Effector memory CD8-positive, alpha-beta T cell (primary cell): ENCODE data around the gene NDRG3.

Source experiments
- ATAC-seq: fragments of 150-1000 bp; cut with Tn5 transposase; replicated peaks from 2 replicates; pipeline ENCODE4 v1.10.0; 2021; ENCODE audit warnings: mild to moderate bottlenecking, moderate library complexity
- DNase-seq, 3 experiments: peaks; one replicate each; pipeline ENCODE4 v3.0.0; 2021
- H3K27ac Mint-ChIP-seq, 2 donors: one replicate each; pipeline ENCODE4 v1.8.0; 2022; ENCODE audit warnings: mild to moderate bottlenecking in 2 of 2, mixed read lengths in 2 of 2, moderate library complexity in 2 of 2
- H3K27me3 Mint-ChIP-seq, 2 donors: one replicate each; pipeline ENCODE4 v1.8.0; 2022; ENCODE audit warnings: mixed read lengths in 2 of 2
- H3K36me3 Mint-ChIP-seq: one replicate; pipeline ENCODE4 v1.8.0; 2022; ENCODE audit warnings: mild to moderate bottlenecking, moderate library complexity, mixed read lengths; ENCODE audit not compliant: insufficient read depth
- H3K4me1 Mint-ChIP-seq, 2 donors: one replicate each; pipeline ENCODE4 v1.8.0; 2022; ENCODE audit warnings: low read depth in 2 of 2, mixed read lengths in 2 of 2
- H3K4me3 Mint-ChIP-seq, 2 donors: one replicate each; pipeline ENCODE4 v1.8.0; 2022; ENCODE audit warnings: mild to moderate bottlenecking in 2 of 2, mixed read lengths in 2 of 2, moderate library complexity in 2 of 2
- H3K9me3 Mint-ChIP-seq, 2 donors: one replicate each; pipeline ENCODE4 v1.8.0; 2022; ENCODE audit warnings: mixed read lengths in 2 of 2
- total RNA-seq, 9 experiments: gene quantifications; one replicate each; lab custom pipeline; 2026; lab: John Stamatoyannopoulos, UW

NDRG3 gene
- 17.9 to 57.8 (median 41.0) reads per million in 9 experiments for total RNA-seq

DNA sequence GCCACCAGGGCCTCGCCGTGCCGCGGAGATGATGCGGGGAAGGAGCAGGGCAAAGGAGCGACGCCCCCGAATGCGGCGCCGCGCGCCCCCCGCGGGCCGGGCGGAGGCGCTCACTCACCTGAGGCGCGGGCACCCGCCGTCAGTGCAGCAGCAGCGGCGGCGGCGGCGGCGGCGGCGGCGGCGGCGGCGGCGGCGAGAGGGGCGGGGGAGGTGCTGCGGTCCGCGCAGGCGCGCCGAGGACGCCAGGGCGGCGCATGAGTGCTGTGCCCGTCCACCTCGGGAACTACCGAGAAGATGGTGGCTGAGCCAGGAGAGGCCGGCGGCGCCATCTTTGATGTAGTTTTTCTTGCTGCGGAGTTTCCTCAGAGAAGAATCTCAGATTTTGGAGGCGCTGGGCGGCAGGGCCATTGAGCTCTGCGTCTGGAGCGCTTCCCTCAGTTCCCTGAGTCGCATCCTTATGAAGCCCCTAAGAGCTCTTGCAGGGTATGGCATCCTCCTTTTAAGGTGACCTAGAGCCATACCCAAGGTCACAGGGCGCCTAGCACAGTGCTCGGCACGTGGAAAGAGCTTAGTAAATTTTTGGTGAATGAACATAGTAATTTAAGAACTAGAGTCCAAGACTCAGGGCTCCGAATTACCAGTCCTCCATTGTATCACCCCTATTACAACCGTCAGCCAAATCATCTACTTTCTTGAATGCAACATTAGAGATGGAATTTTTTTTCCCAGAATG, at the start of gene NDRG3:
NDRG3 (minus strand) TSS at position 164 of the 733 bp plus-strand sequence. CDS start 24,355 bp downstream, outside the sequence.
- ATAC-seq (peak; percentile 96), DNase-seq (peak; percentile 86 to 90 (median 88))
- Mint-ChIP-seq H3K27ac (peak within 1 kb of the TSS; percentile 74 to 90), H3K36me3 (peaks cover 5% of the 10 kb centered on the region), H3K4me1 (peaks cover 20 to 26% of the 10 kb centered on the region in 2 donors), H3K4me3 (peak within 1 kb of the TSS; percentile 88 to 91), H3K9me3 (no peaks in the 10 kb centered on the region), H3K27me3 (no peaks in the 10 kb centered on the region)

DNA sequence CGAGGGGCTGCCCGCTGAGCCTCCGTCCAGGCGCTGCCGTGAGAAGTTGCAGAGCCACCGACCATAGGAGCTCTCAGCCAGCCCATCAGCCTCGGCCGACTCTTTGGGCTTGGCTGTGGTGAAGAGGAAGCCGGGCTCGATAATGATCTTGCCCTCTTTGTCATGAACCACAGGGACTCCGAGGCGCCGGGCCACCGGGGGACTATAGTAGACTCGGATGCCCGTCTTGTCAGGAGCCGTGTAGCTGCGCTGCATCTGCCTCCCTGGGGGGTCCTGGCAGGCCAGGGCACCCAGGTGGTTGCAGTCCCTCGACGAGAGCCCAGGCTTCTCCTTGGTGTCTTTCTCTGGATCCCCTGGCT, 48.2 kb upstream of the NDRG3 start:
- DNase-seq, result no peak
- H3K27me3 Mint-ChIP-seq, result no peaks in the 10 kb centered on the region
- H3K36me3 Mint-ChIP-seq, result peaks cover 3% of the 10 kb centered on the region
- H3K4me3 Mint-ChIP-seq, result no peak overlapping the region
- no peaks in the 10 kb centered on the region for H3K9me3 Mint-ChIP-seq
- H3K27ac Mint-ChIP-seq, result no peak overlapping the region
- ATAC-seq, result no peak
- no peaks in the 10 kb centered on the region for H3K4me1 Mint-ChIP-seq

DNA sequence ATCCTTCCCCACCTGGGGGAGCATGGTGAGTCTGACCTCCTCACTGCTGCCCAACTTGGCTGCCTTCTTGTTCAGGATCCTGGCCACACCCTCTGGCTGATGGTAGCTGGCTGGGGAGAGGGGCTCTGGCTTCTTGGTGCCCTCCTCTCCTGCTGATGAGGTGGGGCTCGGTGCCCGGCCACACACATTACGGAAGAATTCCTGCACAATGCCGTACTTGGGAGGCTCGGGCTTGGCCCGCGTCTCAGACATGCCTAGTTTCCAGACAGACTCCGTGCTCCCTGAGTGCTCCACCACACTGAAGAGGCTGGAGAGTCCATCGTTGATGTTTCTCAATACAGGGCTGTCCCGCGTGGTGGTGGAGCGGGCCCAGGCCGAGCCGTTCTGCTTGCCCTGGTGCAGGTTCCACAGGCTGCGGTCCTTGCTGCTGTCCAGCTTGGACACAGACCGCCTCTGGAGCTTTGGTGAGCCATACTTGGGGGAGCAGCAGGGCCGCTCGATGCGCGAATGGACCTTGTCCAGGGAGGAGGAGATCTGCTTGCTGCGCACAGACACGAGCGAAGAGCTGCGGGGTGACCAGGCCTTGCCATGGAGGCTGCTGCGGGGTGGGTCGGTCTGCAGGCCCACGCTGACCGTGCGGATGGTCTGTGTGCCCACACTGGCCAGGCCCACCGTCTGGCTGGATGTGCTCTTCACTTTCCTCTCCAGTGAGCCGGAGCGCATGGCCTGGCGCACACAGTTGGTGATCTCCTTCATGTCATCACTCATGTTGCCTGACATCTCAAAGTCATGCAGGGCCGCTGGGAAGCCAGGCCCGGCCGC, 47.6 kb upstream of the NDRG3 start:
- DNase-seq (no peak), ATAC-seq (no peak)
- Mint-ChIP-seq H3K36me3 (peaks cover 3% of the 10 kb centered on the region), H3K27me3 (no peaks in the 10 kb centered on the region), H3K4me1 (no peaks in the 10 kb centered on the region), H3K9me3 (no peaks in the 10 kb centered on the region), H3K4me3 (no peak overlapping the region), H3K27ac (no peak overlapping the region)

DNA sequence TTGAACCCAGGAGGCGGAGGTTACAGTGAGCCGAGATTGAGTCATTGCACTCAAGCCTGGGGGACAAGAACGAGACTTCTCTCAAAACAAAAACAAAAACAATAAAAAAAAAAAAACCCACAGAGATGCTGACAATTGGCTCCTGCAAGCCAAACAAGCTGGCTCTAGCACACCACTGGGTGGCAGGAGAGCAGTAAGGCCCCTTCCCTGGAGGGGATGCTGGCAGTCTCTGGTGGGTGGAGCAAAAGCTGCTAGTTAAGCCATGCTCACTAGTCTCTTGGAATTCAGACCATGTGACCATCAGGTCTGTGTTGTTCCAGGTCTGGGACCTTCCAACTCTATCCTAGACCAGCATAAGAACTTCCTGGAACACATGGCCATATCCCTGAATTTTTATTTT, 46.5 kb upstream of the NDRG3 start:
- H3K4me1 Mint-ChIP-seq, result no peaks in the 10 kb centered on the region
- no peak for ATAC-seq
- H3K27ac Mint-ChIP-seq, result no peak overlapping the region
- H3K27me3 Mint-ChIP-seq, result no peaks in the 10 kb centered on the region
- H3K9me3 Mint-ChIP-seq, result no peaks in the 10 kb centered on the region
- no peak for DNase-seq
- no peaks in the 10 kb centered on the region for H3K36me3 Mint-ChIP-seq
- no peak overlapping the region for H3K4me3 Mint-ChIP-seq

DNA sequence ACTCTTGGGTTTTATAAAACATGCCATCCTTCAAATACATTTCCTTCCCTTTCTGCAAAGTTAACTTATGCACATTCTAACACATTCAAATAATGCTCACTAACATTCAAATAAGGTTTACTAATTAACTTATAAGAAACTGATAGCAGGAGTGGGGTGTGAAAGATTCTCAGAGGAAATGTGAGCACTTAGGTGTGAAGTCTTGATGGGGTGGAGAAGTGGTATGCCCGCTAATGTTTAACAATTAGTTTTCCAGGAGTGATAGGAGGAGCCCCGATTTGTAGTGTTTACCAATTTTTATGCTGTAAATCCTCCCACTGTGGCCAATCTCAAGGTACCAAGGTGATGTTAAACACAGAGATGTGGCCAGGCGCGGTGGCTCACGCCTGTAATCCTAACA, 46.0 kb upstream of the NDRG3 start:
- no peaks in the 10 kb centered on the region for H3K9me3 Mint-ChIP-seq
- H3K36me3 Mint-ChIP-seq, result no peaks in the 10 kb centered on the region
- ATAC-seq (no peak), DNase-seq (no peak)
- no peaks in the 10 kb centered on the region for H3K27me3 Mint-ChIP-seq
- H3K4me1 Mint-ChIP-seq, result no peaks in the 10 kb centered on the region
- H3K4me3 Mint-ChIP-seq, result no peak overlapping the region
- no peak overlapping the region for H3K27ac Mint-ChIP-seq

DNA sequence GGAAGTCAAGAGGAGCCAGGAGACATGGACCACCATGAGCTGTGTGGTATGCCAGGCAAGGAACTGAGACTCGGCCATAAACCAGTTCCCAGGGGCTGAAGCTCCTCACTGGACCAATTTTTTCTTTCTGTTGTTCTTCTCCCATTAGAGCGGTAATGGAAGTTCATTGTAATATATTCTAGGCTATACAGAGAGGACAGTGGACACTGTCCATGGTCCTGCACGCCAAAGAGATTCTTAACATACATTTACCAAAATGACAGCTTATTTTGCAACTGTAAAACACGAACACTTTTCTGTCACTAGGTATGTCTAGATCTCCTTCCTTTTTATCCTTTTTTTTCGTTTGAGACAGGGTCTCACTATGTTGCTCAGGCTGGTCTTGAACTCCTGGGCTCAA, 40.8 kb upstream of the NDRG3 start:
- no peak overlapping the region for H3K4me3 Mint-ChIP-seq
- no peaks in the 10 kb centered on the region for H3K9me3 Mint-ChIP-seq
- H3K27ac Mint-ChIP-seq, result no peak overlapping the region
- no peaks in the 10 kb centered on the region for H3K36me3 Mint-ChIP-seq
- ATAC-seq, result no peak
- DNase-seq, result no peak
- no peaks in the 10 kb centered on the region for H3K27me3 Mint-ChIP-seq
- no peaks in the 10 kb centered on the region for H3K4me1 Mint-ChIP-seq

DNA sequence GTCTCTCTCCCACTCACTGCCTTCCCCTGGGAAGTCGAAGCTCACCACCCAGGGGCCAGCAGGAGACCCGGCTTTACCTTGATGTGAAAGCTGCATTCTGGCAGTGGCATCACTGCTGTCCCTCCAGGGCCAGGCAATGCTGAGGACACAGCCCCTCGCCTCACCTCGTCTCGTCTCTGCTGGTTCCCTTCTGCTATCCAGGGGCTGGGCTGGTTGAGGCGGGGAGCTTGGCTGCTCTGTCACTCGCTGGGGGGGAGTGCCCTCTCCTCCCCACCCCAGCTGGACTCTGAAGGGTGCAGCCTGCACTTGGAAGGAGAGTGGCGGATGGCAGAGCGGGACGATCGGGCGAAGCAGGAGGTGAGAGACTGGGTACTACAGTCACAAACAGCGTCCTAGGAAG, 40.4 kb upstream of the NDRG3 start:
- Mint-ChIP-seq H3K9me3 (no peaks in the 10 kb centered on the region), H3K4me1 (no peaks in the 10 kb centered on the region), H3K27me3 (no peaks in the 10 kb centered on the region), H3K27ac (no peak overlapping the region), H3K4me3 (no peak overlapping the region), H3K36me3 (no peaks in the 10 kb centered on the region)
- DNase-seq, result no peak
- ATAC-seq, result no peak

DNA sequence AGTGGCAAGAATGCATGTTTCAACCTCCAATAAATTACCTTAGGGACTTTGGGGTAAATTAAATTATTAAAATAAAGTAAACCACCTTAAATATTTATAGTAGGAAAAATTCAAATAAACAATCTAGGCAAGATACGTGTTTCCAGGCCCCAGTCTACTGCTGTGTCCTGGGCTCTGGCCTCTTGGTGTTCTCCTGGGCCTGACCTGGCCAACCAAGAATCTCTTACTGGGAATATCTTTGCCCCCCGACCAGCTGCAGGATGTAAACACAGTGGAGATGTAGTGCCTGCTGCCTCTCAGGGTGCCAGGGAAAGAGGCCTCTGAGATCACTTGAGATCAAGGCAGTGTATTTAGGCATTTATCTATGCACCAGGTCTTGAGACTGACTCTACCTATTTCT, 39.4 kb upstream of the NDRG3 start:
- no peak overlapping the region for H3K27ac Mint-ChIP-seq
- no peak overlapping the region for H3K4me3 Mint-ChIP-seq
- ATAC-seq, result no peak
- H3K9me3 Mint-ChIP-seq, result no peaks in the 10 kb centered on the region
- no peaks in the 10 kb centered on the region for H3K27me3 Mint-ChIP-seq
- no peak for DNase-seq
- no peaks in the 10 kb centered on the region for H3K36me3 Mint-ChIP-seq
- no peaks in the 10 kb centered on the region for H3K4me1 Mint-ChIP-seq

DNA sequence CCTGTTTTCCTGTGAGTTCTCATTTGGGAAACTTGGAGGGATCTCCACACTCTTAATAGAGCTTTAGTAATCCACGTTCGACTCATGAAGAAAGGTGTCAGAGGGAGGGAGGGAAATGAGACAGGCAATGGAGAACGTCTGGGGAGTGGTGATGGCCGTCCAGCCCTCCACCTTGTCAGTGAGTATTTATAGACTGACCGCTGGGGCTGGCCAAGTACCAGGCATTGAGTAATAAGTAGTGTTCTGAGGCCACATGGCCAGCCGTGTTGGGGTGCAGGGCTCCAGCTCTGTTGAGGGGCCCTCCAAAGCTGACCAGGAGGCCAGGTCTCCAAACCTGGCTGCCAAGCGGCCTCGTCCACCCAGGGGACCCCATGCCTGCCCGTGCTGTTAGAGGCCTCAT, 39.0 kb upstream of the NDRG3 start:
- no peaks in the 10 kb centered on the region for H3K36me3 Mint-ChIP-seq
- no peaks in the 10 kb centered on the region for H3K9me3 Mint-ChIP-seq
- no peaks in the 10 kb centered on the region for H3K4me1 Mint-ChIP-seq
- no peak for ATAC-seq
- no peak overlapping the region for H3K4me3 Mint-ChIP-seq
- no peak overlapping the region for H3K27ac Mint-ChIP-seq
- no peaks in the 10 kb centered on the region for H3K27me3 Mint-ChIP-seq
- no peak for DNase-seq

DNA sequence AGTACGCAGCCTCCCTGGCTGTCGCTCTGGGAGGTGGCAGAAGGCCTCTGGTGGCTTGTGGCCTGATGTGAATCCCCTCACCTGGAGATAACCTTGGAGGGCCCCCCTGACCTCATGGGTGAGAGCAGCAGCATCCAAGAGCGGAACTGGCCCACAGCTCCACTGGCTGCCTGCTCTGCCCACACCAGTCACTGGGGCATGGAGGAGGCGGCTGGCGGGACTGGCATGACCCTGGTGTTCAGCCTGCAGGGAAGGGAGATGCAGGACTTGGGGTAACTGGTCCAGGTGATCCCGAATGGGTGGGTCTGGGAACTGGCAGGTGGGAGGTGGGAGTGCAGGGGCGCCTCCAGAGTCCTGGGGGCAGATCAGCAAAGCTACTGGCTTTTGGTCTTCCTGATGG, 38.2 kb upstream of the NDRG3 start:
- Mint-ChIP-seq H3K36me3 (no peaks in the 10 kb centered on the region), H3K9me3 (no peaks in the 10 kb centered on the region), H3K27ac (no peak overlapping the region), H3K27me3 (no peaks in the 10 kb centered on the region), H3K4me3 (no peak overlapping the region), H3K4me1 (no peaks in the 10 kb centered on the region)
- no peak for ATAC-seq
- DNase-seq, result no peak

DNA sequence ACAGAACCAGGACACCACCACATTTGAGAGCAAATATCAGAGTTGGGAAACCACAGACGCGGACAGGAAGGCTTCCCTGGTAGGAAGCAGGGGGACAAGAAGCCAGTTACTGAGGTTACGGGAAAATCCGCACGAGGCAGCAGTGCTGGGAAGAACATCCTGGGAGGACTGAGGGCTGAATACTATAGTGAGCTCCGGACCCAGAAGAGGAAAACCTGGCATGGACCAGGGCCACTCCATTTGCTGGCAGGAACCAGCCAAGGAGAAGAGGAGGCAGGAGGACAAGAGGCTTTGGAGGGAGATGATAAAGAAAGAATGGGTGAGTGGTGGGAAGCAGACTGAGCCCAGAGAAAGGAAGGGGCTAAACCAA, 33.8 kb upstream of the NDRG3 start:
- H3K4me1 Mint-ChIP-seq, result peaks cover 0 to 5% of the 10 kb centered on the region in 2 donors
- H3K27me3 Mint-ChIP-seq, result no peaks in the 10 kb centered on the region
- DNase-seq (no peak), ATAC-seq (no peak)
- H3K27ac Mint-ChIP-seq, result peak overlapping the region in 1 of 2 donors; percentile 0
- H3K36me3 Mint-ChIP-seq, result peaks cover 7% of the 10 kb centered on the region
- H3K9me3 Mint-ChIP-seq, result no peaks in the 10 kb centered on the region
- no peak overlapping the region for H3K4me3 Mint-ChIP-seq

DNA sequence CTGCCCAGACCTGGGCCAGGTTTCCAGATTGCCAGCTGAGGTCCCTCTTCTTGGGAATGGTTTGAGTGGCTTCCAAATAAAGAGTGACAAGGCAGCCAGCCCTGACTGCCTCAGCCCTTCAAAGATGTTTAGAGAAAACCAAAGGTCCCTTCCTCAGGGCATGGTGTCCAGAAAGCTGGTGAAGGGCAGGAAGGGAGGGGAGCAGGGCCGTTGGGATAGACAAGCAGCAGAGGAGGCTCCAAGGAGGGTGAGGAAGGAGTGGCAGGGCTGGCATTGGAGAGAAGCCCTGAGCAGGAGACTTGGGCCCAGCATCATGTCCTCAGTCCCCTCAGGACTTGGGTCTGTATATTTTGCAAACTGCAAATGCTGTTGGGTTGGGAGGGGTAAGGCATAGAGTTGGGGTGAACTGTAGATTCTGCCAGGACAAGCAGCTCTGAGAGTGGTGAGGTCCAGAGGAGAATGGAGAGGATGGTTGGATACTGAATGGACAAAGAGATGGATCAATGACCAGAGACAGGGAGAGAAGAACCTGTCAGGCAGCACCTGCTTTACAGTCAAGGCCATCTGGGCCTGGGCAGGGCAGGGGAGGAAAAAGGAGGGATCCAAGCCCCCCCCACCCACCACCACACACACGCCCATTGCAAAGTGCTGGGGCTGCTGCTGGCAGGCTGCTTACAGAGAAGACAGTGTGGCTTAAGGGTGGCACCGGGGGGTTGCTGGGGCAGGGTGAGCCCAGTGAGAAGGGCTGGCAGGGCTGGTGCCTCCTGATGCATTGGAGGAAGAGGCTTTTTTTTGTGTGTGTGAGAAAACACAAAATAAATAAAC, 33.2 kb upstream of the NDRG3 start:
- no peak overlapping the region for H3K4me3 Mint-ChIP-seq
- H3K36me3 Mint-ChIP-seq, result peaks cover 10% of the 10 kb centered on the region
- H3K27me3 Mint-ChIP-seq, result no peaks in the 10 kb centered on the region
- H3K4me1 Mint-ChIP-seq, result peaks cover 2 to 5% of the 10 kb centered on the region in 2 donors
- H3K9me3 Mint-ChIP-seq, result no peaks in the 10 kb centered on the region
- ATAC-seq, result no peak
- H3K27ac Mint-ChIP-seq, result no peak overlapping the region
- no peak for DNase-seq

DNA sequence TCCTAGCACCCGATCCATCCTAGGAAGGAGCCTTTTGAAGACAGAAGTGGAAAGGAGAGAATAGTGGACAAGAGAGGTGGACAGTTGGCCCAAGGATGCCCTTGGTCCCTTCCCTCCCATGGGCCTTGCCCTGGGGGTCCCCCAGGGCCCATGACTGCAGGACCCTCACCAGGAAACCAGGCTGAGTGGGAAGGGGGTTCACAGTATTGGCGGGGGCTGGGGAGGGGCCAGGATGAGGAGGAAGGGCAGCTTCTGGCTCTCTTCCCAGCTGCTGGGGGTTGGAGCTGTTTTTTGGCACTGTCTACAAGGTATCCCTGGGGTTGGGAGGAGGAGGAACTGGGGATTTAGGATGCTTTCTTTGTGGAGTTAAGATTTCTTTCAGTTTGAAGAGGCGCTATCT, 31.7 kb upstream of the NDRG3 start:
- DNase-seq, result no peak
- no peak overlapping the region for H3K4me3 Mint-ChIP-seq
- no peaks in the 10 kb centered on the region for H3K27me3 Mint-ChIP-seq
- H3K4me1 Mint-ChIP-seq, result peaks cover 13 to 16% of the 10 kb centered on the region in 2 donors
- peaks cover 16% of the 10 kb centered on the region for H3K36me3 Mint-ChIP-seq
- ATAC-seq, result no peak
- H3K9me3 Mint-ChIP-seq, result no peaks in the 10 kb centered on the region
- no peak overlapping the region for H3K27ac Mint-ChIP-seq
